SJCRH30 (cell line): ENCODE results near the gene RPL31. TPM values are rescaled to one million over a fixed set of nuclear protein-coding genes. Genes with fewer than 3 reads are reported as not detected.
"Not testable (repeated sequence)": the region's sequence is repeated elsewhere in the genome, so short reads cannot be mapped to it uniquely, and the experiment has no call there.

Source experiments
- DNase-seq, 2 experiments: peaks; one replicate each; pipeline ENCODE4 v3.0.0-alpha.2; 2015 to 2020
- H3K27ac ChIP-seq: fragments of 250-450 bp; sonication (Bioruptor Pico); 2 replicates; pipeline ENCODE4 v1.5.1; 2020; ENCODE audit warnings: mild to moderate bottlenecking, moderate library complexity
- H3K27me3 ChIP-seq: fragments of 250-450 bp; sonication (Bioruptor Pico); 2 replicates; pipeline ENCODE4 v1.5.1; 2020; ENCODE audit warnings: mild to moderate bottlenecking, moderate library complexity
- H3K36me3 ChIP-seq: fragments of 250-450 bp; sonication (Bioruptor Pico); 2 replicates; pipeline ENCODE4 v1.5.1; 2020; ENCODE audit warnings: mild to moderate bottlenecking, moderate library complexity
- H3K4me1 ChIP-seq: fragments of 250-450 bp; sonication (Bioruptor Pico); 2 replicates; pipeline ENCODE4 v1.5.1; 2020; ENCODE audit warnings: mild to moderate bottlenecking, moderate library complexity
- H3K4me3 ChIP-seq: fragments of 250-450 bp; sonication (Bioruptor Pico); 2 replicates; pipeline ENCODE4 v1.5.1; 2020; ENCODE audit warnings: mild to moderate bottlenecking, moderate library complexity
- H3K9me3 ChIP-seq: fragments of 250-450 bp; sonication (Bioruptor Pico); replicated peaks from 2 replicates; pipeline ENCODE4 v1.5.1; 2020; ENCODE audit warnings: mild to moderate bottlenecking, moderate library complexity
- total RNA-seq: library from RNA; depleted of rRNA; stranded (reverse); fragments of >200 nt; shearing (Covaris generic); gene quantifications from 2 replicates; pipeline ENCODE4 v1.2.3, GENCODE V29; 2014; rRNA removed

The RPL31 gene
- total RNA-seq, 1 experiment from 2014 or later = 2,572 TPM

DNA sequence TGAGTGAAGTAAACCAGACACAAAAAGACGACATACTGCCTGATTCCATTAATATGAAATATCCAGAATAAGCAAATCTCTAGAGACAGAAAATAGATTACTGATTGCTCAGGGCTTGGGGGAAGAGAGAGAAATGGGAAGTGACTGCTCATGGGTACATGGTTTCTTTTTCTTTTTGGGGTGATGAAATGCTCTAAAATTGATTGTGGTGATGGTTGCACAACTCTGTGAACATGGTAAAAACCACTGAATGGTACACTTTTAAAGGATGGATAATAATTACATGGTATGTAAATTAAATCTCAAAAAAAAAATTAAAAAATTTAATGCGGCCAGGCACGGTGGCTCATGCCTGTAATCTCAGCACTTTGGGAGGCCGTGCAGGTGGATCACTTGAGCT is 39.3 kb downstream of the RPL31 start:
- H3K36me3 ChIP-seq = no peaks in the 10 kb centered on the region
- no peak overlapping the region for H3K4me3 ChIP-seq
- no peak overlapping the region for H3K27ac ChIP-seq
- H3K4me1 ChIP-seq = no peaks in the 10 kb centered on the region
- no peak for DNase-seq
- H3K27me3 ChIP-seq = no peaks in the 10 kb centered on the region
- no peaks in the 10 kb centered on the region for H3K9me3 ChIP-seq

DNA sequence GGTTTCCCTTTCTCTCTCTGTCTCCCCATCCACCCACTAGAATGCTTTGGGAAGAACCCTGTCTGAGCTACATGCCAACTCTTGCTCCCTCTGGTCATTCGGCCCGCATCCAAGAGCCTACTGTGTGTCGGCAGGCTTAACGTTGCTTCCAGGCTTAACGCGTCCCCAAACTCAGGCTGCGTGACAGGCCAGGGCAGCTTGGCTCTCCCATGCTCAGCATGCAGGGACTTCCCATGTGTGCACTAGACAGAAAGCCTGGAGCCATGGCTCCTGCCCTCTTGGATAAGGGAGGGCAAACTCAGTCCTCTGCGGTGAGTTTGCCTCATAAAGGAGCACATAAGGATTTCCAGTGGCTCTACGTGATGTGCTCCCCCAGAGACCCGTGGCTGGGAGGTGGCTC is 43.2 kb downstream of the RPL31 start:
- Histone ChIP-seq H3K27ac (no peak overlapping the region), H3K4me1 (no peaks in the 10 kb centered on the region), H3K36me3 (no peaks in the 10 kb centered on the region; the same call in 1 of the 2 replicates), H3K27me3 (no peaks in the 10 kb centered on the region), H3K9me3 (no peaks in the 10 kb centered on the region), H3K4me3 (no peak overlapping the region)
- no peak for DNase-seq

DNA sequence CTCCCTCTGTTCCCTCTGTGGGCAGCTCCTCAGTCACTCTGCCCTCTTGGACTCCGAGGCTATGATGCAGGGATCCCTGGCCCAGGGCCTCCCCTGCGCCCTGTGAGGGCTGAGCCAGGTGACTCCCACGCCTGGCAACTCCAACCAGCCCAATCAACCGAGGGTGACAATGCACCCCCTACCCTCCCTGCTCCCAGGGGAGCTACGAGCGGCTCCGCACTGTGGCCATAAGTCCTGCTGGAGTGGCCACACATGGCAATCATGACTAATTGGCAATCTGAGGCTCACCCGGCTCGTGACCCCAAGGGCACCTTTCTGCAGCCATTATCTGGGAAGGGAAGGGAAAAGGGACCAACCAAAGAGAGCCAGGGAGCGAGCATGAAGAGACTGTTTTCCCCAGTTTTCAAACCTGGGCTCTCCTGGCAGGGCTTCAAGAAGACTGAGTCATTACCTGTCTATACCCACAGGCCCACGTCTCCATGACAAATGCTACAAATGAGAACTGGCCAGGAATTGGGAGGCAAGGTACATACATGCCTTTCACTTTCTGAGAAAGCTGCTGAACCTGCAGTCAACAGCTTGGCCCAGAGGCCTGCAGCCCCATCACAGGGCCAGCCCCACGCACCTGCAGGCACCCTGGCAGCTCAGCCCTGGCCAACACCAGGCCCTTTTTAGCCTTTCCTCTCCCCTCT is 45.1 kb downstream of the RPL31 start:
- no peak overlapping the region for H3K4me3 ChIP-seq
- H3K27ac ChIP-seq = no peak overlapping the region
- H3K36me3 ChIP-seq = no peaks in the 10 kb centered on the region; the same call in 1 of the 2 replicates
- no peaks in the 10 kb centered on the region for H3K4me1 ChIP-seq
- no peaks in the 10 kb centered on the region for H3K27me3 ChIP-seq
- no peak for DNase-seq
- no peaks in the 10 kb centered on the region for H3K9me3 ChIP-seq

DNA sequence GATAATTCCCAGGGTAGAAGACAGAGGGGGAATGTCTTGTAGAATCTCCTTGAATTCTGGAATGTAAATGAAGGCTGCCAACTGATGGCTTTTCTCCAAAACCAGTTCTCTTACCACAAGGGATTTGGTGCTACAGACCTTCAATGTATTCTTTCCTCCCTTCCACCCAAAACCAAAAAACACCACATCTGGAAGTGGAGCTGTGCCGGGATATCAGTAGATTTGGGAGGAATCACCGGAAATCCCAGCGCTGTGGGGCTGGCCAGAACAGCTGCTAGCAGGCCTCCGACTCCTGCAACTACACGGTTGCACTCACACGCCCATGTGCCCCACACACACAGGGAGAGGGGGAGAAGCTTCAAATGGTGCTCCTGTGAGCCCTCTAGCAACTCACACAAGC is 45.7 kb downstream of the RPL31 start:
- H3K36me3 ChIP-seq = no peaks in the 10 kb centered on the region; the same call in 1 of the 2 replicates
- H3K4me3 ChIP-seq = no peak overlapping the region
- no peaks in the 10 kb centered on the region for H3K27me3 ChIP-seq
- peak in 1 of 2 experiments; percentile 29 for DNase-seq
- no peaks in the 10 kb centered on the region for H3K9me3 ChIP-seq
- H3K4me1 ChIP-seq = no peaks in the 10 kb centered on the region
- no peak overlapping the region for H3K27ac ChIP-seq

DNA sequence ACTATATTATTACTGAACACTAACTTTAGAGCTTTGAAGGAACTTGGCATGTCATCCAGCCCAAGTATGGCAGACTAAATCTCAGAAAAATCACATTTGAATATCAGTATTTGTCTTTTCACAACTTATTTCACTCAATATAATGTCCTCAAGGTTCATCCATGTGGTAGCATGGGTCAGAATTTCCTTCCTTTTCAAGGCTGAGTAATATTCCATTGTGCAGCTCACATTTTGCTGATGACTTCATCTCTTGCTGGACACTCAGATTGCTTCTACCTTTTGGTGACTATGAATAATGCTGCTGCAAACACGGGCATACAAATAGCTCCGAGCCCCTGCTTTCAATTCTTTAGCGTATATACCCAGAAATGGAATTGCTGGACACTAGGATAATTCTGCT is 46.7 kb downstream of the RPL31 start:
- no peak overlapping the region for H3K4me3 ChIP-seq
- H3K27me3 ChIP-seq = no peaks in the 10 kb centered on the region
- H3K4me1 ChIP-seq = no peaks in the 10 kb centered on the region
- DNase-seq = no peak
- H3K36me3 ChIP-seq = no peaks in the 10 kb centered on the region; the same call in 1 of the 2 replicates
- no peak overlapping the region for H3K27ac ChIP-seq
- no peaks in the 10 kb centered on the region for H3K9me3 ChIP-seq

DNA sequence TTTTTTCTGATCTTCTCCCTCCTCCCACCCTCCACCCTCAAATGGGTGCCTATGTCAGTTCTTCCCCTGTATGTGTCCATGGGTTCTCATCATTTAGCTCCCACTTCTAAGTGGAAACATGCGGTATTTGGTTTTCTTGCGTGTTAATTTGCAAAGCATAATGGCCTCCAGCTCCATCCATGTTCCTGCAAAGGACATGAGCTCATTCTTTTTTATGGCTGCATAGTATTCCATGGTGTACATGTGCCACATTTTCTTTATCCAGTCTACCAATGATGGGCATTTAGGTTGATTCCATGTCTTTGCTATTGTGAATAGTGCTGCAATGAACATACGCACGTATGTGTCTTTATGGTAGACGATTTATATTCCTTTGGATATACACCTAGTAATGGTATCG is 48.8 kb downstream of the RPL31 start:
- not testable (repeated sequence) for H3K4me1 ChIP-seq, DNase-seq, H3K36me3 ChIP-seq, H3K27ac ChIP-seq, H3K4me3 ChIP-seq, H3K9me3 ChIP-seq, H3K27me3 ChIP-seq

DNA sequence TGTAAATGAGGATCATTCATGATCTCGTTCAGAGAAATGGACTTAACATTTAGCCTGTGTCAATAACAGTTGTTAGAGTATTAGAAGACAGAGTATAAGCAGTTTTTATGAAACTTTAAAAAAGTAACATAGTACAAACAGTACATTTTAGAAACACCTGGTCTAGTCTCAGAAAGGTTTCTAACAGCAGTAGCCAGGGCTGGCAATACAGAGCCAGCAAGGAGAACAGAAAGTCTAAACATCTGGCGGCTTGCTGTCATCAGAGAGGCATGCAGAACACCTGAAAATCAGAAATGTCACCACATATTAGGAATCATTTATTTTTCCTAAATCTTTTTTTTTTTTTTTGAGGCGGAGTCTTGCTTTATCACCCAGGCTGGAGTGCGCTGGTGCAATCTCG is 50.1 kb downstream of the RPL31 start:
- Histone ChIP-seq H3K27ac (no peak overlapping the region), H3K36me3 (no peaks in the 10 kb centered on the region; the same call in 1 of the 2 replicates), H3K9me3 (no peaks in the 10 kb centered on the region), H3K4me1 (no peaks in the 10 kb centered on the region), H3K27me3 (no peaks in the 10 kb centered on the region), H3K4me3 (no peak overlapping the region)
- no peak for DNase-seq

DNA sequence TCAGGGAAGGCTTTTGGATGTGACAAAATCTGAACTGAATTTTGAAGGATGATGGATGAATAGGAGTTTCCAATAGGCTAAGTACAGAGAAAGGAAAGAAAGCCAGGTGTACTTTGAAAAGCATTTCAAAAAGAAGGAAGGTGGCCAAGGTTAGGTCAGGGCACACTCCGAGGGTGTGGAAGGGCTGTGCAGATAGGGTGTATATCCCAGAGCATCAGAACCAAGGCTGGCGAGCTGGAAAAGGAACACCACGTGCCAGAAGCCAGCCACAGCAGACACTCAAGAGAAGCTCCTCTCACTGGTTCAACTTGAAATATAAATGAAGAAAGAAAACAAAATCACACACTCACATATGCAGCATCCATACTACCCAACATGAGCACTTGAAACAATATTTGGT is 51.0 kb downstream of the RPL31 start:
- no peak for DNase-seq
- no peaks in the 10 kb centered on the region for H3K9me3 ChIP-seq
- no peaks in the 10 kb centered on the region for H3K27me3 ChIP-seq
- no peak overlapping the region for H3K4me3 ChIP-seq
- no peaks in the 10 kb centered on the region for H3K4me1 ChIP-seq
- H3K36me3 ChIP-seq = no peaks in the 10 kb centered on the region; the same call in 1 of the 2 replicates
- H3K27ac ChIP-seq = no peak overlapping the region

Other genes starting within 250 kb of the RPL31 start
- 0.02 and 0.03 TPM in 2 replicates for gene NPAS2, start 182.2 kb upstream of the RPL31 start, total RNA-seq
- 8.8 TPM in 2 replicates for gene TBC1D8, start 149.1 kb downstream of the RPL31 start, total RNA-seq